AG08396 (cell line): Measurements from ENCODE around the gene PRUNE2.
"Not testable (repeated sequence)": the region's sequence is repeated elsewhere in the genome, so short reads cannot be mapped to it uniquely, and the experiment has no call there.

Source experiments
- DNase-seq: peaks from one replicate; pipeline ENCODE4 v3.0.0; 2012; ENCODE audit warnings: low spot score, mixed read lengths

Gene PRUNE2

GRCh38 chr9:76598981-76599380 lies 306.9 kb downstream of the PRUNE2 start:
- DNase-seq, result no peak

- no peak for DNase-seq
These were observed 310.3 kb downstream of the PRUNE2 start for GRCh38 chr9:76595645-76596044.

- no peak for DNase-seq
These were observed 311.0 kb downstream of the PRUNE2 start for GRCh38 chr9:76594764-76595424.

- DNase-seq, result not testable (repeated sequence)
These were observed 311.8 kb downstream of the PRUNE2 start for GRCh38 chr9:76593961-76594735.

- DNase-seq, result no peak
These were observed 313.0 kb downstream of the PRUNE2 start for GRCh38 chr9:76592974-76593347.

GRCh38 chr9:76592091-76592973 lies 313.6 kb downstream of the PRUNE2 start:
- DNase-seq, result no peak

GRCh38 chr9:76591256-76591950 lies 314.5 kb downstream of the PRUNE2 start:
- DNase-seq, result no peak

GRCh38 chr9:76588316-76588715 lies 317.6 kb downstream of the PRUNE2 start:
- no peak for DNase-seq

- no peak for DNase-seq
These were observed 319.3 kb downstream of the PRUNE2 start for GRCh38 chr9:76586390-76587314.

- DNase-seq, result no peak
These were observed 320.2 kb downstream of the PRUNE2 start for GRCh38 chr9:76585487-76586389.

GRCh38 chr9:76583256-76583655 lies 322.7 kb downstream of the PRUNE2 start:
- no peak for DNase-seq

- no peak for DNase-seq
These were observed 324.2 kb downstream of the PRUNE2 start for GRCh38 chr9:76581731-76582130.

GRCh38 chr9:76580820-76581219 lies 325.1 kb downstream of the PRUNE2 start:
- no peak for DNase-seq

GRCh38 chr9:76580188-76580587 lies 325.7 kb downstream of the PRUNE2 start:
- DNase-seq, result no peak

GRCh38 chr9:76576344-76576743 lies 329.6 kb downstream of the PRUNE2 start:
- peak; percentile 58 for DNase-seq

GRCh38 chr9:76575761-76576160 lies 330.2 kb downstream of the PRUNE2 start:
- no peak for DNase-seq

GRCh38 chr9:76573905-76574760 lies 331.8 kb downstream of the PRUNE2 start:
- DNase-seq, result no peak

GRCh38 chr9:76573408-76573807 lies 332.5 kb downstream of the PRUNE2 start:
- no peak for DNase-seq

- DNase-seq, result no peak
These were observed 333.8 kb downstream of the PRUNE2 start for GRCh38 chr9:76572151-76572550.
